Endothelial cell of umbilical vein (primary cell): ENCODE results near the gene TBCC.

Source experiments
- CTCF ChIP-seq, 2 donors: IDR thresholded peaks; 1 replicate in 1 of 2; 2 replicates in 1 of 2; pipeline ENCODE4 v1.5.1; 2011; ENCODE audit warnings: low read length in 2 of 2, mild to moderate bottlenecking in 2 of 2, moderate library complexity in 2 of 2, control low read depth in 1 of 2, inconsistent platforms in 1 of 2, low read depth in 1 of 2; ENCODE audit not compliant: insufficient read depth in 1 of 2; ENCODE audit errors: extremely low read depth in 1 of 2
- EZH2 ChIP-seq: IDR thresholded peaks from 2 replicates; pipeline ENCODE4 v1.6.1; 2012; ENCODE audit warnings: borderline replicate concordance, low read depth, mild to moderate bottlenecking, moderate library complexity, low read length, inconsistent platforms; ENCODE audit not compliant: severe bottlenecking
- GATA2 ChIP-seq: IDR thresholded peaks from 2 replicates; pipeline ENCODE4 v1.7.0; 2011; ENCODE audit warnings: low read depth, mild to moderate bottlenecking, moderate library complexity, mixed read lengths, low read length; ENCODE audit not compliant: insufficient read length, insufficient read depth
- MAX ChIP-seq: IDR thresholded peaks from 2 replicates; pipeline ENCODE4 v1.6.1; 2011; ENCODE audit not compliant: insufficient read depth, insufficient read length
- MYC ChIP-seq: IDR thresholded peaks from one replicate; pipeline ENCODE4 v1.6.1; 2011; ENCODE audit warnings: mild to moderate bottlenecking, low read depth, low read length
- POLR2A ChIP-seq: IDR thresholded peaks from 2 replicates; pipeline ENCODE4 v1.6.1; 2012; ENCODE audit warnings: low read depth, mild to moderate bottlenecking, control low read depth, low read length
- POLR2AphosphoS5 ChIP-seq: IDR thresholded peaks from 2 replicates; pipeline ENCODE4 v1.6.1; 2012; ENCODE audit warnings: low read depth, mild to moderate bottlenecking, control low read depth, low read length, moderate library complexity; ENCODE audit not compliant: insufficient read depth

GRCh38 chr6:42722497-42722896 is 23.4 kb downstream of the TBCC start, which contains the start of gene PRPH2:
- TF ChIP-seq CTCF (IDR thresholded peaks at IDR 0.05; ENCODE audit: extremely low read depth in 1 of 2, insufficient read depth in 1 of 2, low read depth in 1 of 2, low read length in 2 of 2) = no peak
- no peak for TF ChIP-seq MYC
- TF ChIP-seq POLR2A = no peak
- TF ChIP-seq POLR2AphosphoS5 = no peak
- TF ChIP-seq GATA2 = no peak
- no peak for TF ChIP-seq MAX
- no peak for TF ChIP-seq EZH2
